ENCODE data around the gene CEP44. TPM values are rescaled to one million over a fixed set of nuclear protein-coding genes. Genes with fewer than 3 reads are reported as not detected.
"Not testable (repeated sequence)": the region's sequence is repeated elsewhere in the genome, so short reads cannot be mapped to it uniquely, and the experiment has no call there.

CEP44 gene, protein sequence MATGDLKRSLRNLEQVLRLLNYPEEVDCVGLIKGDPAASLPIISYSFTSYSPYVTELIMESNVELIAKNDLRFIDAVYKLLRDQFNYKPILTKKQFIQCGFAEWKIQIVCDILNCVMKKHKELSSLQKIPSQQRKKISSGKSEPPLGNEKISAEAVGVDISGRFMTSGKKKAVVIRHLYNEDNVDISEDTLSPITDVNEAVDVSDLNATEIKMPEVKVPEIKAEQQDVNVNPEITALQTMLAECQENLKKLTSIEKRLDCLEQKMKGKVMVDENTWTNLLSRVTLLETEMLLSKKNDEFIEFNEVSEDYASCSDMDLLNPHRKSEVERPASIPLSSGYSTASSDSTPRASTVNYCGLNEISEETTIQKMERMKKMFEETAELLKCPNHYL
- total RNA-seq = 17.0 TPM

DNA sequence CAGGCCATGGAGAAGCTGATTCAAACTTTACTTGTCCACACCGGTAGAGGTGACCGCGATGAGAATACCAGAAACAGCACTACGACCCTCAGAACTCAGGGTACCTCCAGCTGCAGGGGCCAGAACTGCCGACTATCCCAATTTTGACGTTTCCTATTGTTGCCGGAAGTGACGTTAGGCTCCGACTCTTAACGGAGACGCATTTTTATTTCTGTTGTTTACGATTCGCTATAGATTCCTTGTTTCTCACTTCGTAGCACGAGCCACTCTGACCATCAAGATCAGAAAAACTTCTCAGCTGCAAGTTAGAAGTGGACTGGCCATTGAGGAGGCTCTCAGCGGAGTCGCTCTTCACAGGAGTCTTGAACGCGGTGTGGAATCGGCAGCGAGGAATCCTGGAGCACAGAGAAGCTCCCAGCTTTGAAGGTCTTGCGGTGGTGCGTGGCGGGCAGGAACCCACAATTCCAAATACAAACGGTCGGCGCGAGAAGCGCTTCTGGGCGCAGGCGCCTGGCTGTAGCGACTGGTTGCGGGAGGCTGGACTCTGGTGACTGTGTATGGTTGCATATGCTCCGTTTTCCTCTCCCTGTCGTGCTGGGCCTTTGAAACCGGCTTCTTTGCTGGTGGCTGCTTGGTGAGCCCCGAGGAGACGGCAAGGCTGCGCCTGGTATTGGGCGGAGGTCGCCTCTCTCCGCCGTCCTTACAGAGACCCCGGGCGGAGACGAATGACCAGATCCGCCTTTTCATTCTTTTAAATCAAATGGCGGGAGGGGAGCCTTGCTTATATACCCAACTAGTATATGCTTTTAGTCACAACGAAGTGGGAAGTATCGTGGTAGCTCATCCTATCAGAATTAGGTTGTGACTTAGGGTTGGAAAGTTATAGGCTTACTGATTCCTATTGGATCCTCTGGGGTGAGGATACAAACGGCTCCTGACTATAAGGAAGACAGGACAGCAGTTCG lies at the start of gene CEP44, which contains the start of gene FBXO8:
CEP44 (plus strand) TSS at position 405 of the 965 bp plus-strand sequence. CDS start 15,211 bp downstream, outside the sequence.
FBXO8 (minus strand) TSS at position 161 of the 965 bp plus-strand sequence. CDS start 20,575 bp downstream, outside the sequence.
- peak; percentile 67 for DNase-seq (ENCODE audit: low spot score)

DNA sequence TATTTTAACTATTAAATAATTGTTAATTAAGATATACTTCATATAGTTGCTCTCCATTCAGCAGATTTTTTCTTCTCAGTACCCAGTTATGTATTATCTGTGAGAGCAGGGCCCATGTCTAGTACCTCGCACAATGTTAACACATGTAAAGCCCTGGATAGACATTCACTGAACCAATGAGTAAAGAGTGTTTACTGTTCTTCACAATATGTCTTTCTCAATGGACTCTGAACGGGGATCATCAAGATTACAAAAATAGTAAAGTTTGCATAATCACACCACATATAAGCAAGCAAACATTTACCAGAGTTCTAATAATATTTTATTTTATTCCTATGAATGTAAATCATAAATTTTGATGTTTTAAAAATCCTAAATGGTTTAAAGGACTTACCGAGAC lies 47.4 kb upstream of the CEP44 start:
- no peak for DNase-seq (ENCODE audit: low spot score)

DNA sequence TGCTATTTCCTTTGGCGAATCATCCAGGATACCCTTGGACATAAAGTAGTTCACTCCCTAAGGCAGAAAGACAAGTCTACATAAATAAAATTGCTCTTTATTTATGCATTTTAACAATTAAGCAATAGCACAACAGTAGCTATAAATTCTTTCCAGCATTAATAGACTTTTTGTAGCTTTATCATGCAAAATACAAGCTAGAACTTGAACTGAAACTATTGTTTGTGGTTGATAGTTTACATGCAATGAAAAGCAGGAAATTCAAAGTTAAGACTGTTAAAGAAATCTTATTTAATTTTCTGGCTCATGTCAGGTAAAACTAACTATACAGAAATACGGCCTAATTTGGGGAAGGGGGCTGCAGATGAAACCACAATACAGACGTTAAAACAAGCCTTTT lies 42.5 kb upstream of the CEP44 start:
- no peak for DNase-seq (ENCODE audit: low spot score)

DNA sequence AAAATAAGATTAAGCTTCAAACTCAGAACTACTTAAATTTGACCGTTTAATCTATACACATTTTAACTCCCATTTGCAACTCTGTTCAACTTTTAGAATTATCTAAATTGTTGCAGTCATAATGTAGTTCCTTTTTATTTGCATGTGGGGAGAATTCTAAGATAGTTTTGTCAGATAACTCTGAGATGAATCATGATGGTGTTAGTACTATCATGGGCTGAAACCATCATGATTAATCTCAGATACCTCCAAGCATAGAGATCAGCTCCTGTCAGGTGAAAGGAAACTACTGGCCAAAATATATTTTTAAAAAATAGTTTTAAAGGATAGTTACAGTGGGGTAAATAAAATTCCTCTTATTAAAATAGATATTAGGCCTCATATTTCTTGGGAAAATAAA lies 39.3 kb upstream of the CEP44 start:
- DNase-seq (ENCODE audit: low spot score) = no peak

DNA sequence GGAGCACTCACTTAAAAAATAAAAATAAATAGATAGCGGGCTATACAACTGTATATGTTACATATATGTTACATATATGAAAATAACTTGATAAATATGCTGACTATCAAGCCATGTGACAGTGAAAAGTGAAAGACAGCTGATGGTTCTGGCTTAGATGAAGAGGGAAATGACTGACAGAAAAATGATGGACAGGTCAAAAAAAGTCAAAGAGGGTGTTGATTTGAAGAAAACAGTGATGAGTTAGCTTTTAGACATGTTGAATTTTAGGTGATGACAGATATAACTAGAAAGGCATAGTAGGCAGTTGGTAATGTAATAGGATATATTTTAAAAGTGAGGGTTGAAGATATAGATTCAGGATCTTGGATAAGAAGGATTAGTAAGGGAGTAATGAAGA lies 38.0 kb upstream of the CEP44 start:
- no peak for DNase-seq (ENCODE audit: low spot score)

DNA sequence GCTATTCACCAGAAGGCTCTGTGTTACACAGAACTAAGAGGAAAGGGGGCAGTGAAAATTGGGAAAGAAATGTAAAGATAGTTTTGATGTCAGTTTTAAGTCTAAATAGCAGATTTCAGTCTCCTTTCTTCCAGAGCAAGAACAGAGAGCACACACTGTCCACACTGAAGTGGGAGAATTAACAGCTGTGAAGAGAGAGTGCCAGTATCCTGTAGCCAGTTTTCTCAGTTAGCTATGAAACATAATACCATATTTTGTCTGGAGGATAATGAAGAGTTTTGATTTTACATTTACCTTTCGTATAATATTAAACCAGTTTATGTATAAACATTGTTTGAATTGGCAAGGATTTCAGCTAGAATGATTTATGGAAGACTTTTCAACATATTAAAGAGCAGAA lies 35.3 kb upstream of the CEP44 start:
- DNase-seq (ENCODE audit: low spot score) = no peak

DNA sequence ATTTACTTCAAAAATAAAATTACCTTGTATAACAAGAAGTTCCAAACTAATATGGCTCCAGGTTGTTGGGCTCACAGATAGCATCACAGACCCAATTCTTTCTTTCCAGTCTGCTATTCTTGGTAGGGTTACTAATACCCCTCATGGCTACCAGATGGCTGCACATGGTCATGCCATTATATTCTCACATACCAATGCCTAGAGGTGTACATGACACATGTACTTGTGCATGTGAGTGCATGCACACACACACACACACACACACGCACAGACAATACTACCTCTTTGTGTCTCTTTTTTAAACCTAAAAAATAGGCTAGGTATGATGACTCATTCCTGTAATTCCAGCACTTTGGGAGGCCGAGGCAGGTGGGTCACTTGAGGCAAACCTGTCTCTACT lies 31.3 kb upstream of the CEP44 start:
- no peak for DNase-seq (ENCODE audit: low spot score)

DNA sequence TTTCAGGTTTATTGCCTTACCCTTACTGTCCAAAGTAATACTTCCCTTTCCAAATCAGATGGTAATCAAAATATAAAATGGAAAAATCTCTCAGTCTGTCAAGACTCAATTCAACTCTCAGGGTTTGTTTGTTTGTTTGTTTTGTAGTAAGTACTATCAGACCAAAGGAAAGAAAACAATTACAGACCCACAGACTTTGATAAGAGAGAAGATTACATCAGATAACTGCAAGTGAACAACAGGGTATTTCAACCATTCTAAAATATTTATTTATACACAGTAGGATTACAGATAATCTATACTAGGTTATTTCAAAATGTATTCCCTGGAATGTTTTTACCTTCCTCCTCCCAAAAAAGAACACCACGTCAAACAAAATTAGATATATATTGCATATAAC lies 29.1 kb upstream of the CEP44 start:
- no peak for DNase-seq (ENCODE audit: low spot score)

DNA sequence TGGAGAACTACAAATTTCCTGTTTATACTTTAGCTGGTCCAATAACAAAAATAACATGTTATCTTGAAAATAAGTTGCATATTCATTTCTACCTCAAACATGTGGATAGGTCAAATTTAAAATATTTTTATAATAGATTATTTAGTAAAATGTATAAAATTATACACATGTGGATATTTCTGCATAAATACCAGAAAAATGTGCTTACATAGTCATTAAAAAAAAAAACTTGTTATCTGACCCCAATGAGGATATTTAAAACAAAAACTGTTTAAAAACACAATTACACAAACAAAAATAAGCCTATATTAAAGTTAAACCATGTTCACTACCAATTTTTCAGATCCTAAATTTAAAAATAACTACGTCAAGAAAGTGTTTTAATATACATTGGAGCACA lies 28.3 kb upstream of the CEP44 start:
- DNase-seq (ENCODE audit: low spot score) = no peak

DNA sequence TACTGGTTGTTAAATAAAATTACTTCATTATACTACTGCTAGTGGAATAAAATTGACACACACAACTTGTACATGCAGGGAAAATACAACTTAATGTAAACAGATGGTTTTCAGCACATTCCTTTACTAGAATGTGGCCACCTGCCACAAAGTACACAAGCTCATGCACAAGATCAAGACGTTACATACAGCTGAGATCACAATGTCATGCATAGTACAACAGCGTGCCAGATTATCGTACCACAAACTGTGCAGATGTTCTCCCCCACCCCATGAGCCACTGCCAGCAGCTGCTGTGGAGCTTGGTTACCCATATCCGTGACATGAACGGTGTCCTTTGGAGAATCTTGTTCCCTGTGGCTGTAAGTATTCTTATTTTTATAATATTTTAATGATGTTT lies 27.9 kb upstream of the CEP44 start:
- no peak for DNase-seq (ENCODE audit: low spot score)

DNA sequence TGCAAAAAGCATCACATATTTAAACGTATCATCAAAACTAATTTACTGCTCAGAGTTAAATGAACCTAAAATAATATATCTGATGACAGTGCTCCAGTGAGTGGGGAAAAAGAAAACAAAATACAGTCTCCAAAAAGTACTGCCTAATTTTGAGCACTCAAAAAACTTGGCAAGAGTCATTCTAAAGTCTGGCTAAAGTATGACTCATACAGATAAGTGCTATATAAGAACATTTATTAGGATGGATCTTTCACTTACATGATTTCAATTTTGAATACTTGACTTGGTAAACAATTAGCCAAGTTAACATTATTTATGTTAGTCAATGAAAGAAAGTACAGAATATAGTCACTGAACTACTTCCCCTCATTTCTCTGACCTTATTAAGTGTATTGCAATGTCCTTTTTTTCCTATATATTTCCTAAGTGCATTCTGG lies 27.4 kb upstream of the CEP44 start:
- no peak for DNase-seq (ENCODE audit: low spot score)

DNA sequence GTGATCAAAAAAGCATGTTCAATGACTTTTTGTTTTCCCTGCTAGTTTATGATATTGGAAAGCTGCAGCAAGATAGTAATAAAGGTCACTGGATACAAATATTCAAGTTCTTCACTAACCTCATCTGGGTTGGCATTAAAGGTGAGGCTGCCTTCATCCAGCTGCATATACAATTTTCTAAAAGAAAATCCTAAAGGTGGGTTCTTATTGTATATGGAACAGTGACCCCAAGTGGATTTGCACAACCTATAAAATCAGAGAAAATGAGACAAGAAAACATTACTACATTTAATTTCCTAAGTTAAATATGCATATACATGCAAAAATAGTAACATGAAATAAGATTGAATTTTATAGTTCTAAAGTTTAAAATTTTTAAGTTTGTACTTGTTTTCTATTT lies 24.1 kb upstream of the CEP44 start:
- no peak for DNase-seq (ENCODE audit: low spot score)

DNA sequence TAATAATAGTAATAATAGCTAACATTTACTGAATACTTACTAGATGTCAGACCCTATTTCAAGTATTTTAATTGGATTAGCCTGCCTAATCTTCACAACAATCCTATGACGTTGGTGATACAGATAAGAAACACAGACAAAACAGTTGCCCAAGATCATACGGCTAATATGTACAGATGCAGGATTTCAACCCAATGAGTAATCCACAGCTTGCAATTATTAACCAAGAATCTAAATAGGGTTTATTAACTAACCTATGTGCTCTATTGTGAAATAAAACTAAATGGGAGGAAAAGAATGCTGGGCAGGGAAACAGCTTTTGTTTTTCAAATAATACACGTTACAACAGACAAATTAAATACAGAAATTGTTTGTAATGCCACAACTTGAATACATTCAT lies 23.6 kb upstream of the CEP44 start:
- no peak for DNase-seq (ENCODE audit: low spot score)

DNA sequence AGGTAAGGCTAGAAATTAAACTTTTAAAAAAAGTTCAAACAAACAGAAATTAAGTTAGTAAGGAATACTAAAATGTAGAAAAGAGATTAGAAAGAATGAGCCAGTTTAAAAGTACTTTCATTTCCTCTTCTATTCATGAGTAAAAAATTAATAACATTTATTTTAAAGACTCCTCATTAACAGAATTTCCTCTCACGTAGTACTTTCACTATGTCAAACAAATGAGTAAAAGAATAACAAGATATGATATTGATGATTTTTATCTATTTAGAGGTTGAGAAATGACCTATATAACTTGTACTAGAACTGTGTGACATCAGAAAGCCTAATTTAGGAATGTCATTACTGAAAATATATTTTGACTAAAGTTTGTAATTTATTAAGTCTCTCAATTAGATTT lies 22.3 kb upstream of the CEP44 start:
- DNase-seq (ENCODE audit: low spot score) = not testable (repeated sequence)

DNA sequence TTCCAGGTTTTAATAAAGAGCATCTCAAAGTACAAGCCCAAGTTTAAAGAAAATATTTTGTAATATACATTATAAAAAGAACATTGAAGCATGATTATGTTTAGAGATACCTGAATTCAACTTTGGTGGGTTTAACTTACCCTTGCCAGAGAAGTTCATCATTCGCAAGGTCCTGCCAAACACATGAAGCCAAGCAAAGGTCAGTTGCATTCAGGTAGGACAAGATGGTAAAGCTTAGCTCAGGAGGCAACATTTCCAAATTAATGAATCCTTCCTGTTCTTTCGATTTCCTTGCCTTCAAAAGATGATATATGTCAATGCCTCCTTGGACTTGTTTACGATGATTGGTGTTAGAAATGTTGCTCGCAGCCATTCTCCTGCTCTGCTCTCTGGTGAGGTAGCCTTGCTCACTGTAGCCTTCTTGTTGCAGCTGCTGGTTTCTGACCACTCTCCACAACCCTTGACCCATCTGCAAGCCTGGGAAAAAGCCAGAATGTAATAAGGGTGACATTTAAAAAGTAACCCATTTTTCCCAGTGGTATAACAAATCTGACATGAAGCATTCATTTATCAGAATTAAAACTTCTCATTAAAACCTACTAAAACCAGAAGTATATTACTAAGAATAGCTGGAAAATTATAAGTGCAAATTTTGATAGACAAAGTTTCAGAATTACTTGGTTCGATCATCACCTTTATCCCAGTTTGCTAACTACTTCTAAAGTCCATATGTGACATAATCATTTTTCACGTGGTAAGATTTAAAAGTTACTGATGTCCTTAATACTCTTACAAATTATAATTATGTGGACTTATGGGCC lies 20.9 kb upstream of the CEP44 start:
- DNase-seq (ENCODE audit: low spot score) = no peak

DNA sequence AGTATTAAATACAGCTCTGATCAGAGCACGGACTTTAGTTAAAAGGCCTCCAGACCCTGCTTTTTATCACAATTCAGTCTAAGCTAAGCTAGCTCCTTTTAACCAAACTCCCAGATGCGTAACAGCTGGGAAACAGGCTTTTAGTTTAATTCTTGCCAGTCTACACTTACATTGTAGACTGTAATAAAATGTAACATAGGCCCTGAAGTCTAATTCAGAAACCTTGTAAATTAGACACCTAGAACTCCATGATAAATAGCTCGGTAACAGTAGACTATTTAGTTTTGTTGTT lies 20.3 kb upstream of the CEP44 start:
- DNase-seq (ENCODE audit: low spot score) = no peak

DNA sequence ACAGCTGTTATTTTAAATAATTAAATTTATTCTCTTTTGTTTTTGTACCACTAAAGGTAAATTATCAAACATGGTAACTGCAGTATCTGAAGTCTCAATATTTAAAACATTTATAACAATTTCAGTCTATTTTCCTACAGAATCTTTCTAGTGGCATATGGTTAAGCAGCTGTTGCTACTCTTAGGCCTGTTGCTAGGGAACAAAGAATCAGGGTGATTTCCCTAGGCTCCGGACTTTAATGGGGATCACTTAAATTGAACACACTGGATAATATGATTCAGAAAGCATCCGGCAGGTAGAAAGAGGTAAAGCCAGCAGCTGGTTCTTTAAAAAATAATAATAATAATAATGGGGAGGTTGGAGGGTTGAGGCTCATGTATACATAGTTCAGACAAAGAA lies 17.8 kb upstream of the CEP44 start:
- no peak for DNase-seq (ENCODE audit: low spot score)

DNA sequence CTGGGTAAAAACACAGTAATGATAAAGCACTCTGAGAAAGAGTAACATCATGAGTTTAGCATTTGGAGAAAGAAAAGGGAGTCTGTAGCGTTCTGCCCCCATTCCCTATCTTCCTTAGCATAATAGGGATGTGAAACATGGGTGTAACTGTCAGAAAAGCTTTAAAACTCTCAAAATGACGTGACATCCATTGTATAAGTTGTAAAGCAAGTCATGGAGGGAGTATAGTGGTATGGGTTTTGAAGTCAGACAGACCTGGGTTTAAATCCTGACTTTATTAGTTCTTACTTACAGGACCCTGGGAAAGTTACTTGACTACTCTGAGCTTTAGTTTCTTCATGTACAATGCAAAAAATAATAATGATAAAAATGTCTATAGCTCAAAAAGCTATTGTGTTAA lies 17.3 kb upstream of the CEP44 start:
- DNase-seq (ENCODE audit: low spot score) = no peak

DNA sequence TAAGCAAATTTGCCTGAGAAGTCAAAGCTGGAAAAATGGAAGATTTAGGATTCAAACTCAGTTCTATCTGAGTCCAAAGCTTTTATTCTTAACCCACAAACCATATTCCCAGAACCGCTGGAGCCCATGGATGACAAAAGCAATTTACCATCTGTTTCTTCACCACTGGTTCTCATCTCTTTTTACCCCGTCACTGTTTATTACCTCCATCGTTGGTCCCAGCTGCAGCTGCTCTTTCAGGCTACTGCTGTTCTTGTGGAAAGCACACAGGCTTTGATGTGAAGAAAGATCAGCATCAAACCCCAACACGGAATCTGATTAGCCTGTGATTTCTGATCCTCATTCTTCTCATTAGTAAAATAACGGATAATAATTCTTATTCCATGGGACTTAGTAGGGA lies 9.8 kb upstream of the CEP44 start:
- DNase-seq (ENCODE audit: low spot score) = no peak

DNA sequence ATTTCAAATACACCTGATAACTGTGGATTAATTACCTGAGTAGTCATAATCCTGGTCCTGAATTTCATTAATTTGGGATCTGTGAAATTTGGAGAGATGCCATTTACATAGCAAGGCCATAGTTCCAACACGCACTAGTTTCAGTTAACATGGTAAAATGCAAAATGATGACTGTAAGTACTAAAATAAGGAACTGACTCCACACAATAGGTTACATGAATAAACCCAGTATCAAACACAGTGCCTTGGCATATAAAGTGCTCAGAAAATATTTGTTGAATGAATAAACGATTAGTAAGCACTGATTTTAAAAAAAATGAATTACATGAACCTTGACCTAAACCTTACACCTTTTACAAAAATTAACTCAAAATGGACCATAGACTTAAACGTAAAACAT lies 9.3 kb upstream of the CEP44 start:
- no peak for DNase-seq (ENCODE audit: low spot score)

DNA sequence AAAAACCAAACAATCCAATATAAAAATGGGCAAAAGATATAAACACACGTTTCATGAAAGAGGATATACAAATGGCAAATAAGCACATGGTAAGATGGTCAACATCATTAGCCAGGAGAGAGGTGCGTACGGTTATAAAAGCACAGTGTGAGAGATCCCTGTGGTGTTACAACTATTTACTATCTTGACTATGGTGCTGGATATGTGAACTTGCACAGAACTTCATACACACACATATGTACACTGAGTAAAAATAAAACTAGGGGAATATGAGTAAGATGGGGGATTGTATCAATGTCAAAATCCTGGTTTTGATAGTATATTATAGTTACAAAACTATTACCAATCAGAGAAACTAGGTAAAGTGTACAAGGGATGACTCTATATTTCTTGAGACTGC lies 8.6 kb upstream of the CEP44 start:
- no peak for DNase-seq (ENCODE audit: low spot score)

DNA sequence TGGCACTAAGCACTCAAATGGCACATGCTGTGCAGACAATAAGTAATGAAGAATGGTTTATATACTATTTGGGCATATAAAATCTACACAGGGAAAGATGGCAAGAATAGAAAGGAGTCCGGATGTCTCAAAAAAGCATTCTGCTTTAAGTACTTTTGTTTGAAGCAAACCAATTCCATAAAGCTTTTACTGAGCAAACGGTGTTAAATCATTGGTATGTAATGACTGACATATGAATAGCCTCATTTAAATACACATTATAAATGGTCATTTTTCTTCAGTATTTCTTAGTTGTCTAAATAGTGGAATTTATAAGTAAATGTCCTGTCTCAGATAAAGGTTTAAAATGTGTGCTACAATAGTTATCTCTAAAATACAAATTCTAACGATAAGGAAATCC lies 6.3 kb upstream of the CEP44 start:
- DNase-seq (ENCODE audit: low spot score) = no peak
